Measurements from ENCODE around the gene CTNNA2.

The CTNNA2 gene

DNA sequence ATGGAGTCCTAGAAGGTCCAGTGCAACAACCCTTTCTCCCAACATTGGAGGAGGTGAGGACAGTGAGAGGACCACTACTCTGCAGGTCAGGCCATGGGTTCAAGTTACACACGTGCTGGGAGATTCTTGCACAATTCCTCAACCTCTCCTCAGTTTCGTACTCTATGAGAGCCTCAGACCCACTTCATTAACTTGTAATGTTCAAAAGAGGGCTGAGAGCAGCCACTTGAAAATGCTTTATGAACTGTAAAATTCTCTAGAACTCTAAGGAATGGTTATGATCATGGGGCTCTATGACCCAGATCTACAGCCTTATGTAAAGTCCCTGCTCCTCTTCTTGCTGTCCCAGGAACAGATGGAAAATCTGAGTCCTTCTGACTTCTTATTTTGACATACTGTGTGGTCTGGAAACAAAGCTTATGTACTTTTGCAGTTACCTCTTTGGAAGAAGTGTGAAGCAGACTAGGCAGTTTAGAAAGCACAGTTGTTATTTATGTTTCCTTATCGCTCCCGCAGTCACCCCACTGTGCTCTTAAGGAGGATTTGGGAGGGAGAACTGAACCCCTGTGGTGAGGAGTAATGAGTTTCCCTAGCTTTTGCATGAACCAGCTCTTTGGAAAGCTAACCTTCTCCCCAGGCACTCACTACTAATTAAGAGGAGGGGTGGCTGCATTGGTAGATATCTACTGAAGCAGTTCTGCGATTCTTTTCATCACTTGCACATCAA is 495.1 kb downstream of the CTNNA2 start:
- no peak overlapping the region for H3K4me3 ChIP-seq (ENCODE audit: low read depth, low read length)
- TF ChIP-seq, protein P1, sequence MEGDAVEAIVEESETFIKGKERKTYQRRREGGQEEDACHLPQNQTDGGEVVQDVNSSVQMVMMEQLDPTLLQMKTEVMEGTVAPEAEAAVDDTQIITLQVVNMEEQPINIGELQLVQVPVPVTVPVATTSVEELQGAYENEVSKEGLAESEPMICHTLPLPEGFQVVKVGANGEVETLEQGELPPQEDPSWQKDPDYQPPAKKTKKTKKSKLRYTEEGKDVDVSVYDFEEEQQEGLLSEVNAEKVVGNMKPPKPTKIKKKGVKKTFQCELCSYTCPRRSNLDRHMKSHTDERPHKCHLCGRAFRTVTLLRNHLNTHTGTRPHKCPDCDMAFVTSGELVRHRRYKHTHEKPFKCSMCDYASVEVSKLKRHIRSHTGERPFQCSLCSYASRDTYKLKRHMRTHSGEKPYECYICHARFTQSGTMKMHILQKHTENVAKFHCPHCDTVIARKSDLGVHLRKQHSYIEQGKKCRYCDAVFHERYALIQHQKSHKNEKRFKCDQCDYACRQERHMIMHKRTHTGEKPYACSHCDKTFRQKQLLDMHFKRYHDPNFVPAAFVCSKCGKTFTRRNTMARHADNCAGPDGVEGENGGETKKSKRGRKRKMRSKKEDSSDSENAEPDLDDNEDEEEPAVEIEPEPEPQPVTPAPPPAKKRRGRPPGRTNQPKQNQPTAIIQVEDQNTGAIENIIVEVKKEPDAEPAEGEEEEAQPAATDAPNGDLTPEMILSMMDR (IDR thresholded peaks at IDR 0.05; ENCODE audit: control insufficient read depth, extremely low read depth, insufficient read depth) = no peak
- DNase-seq (ENCODE audit: low read depth) = no peak

- TF ChIP-seq, protein P1 (IDR thresholded peaks at IDR 0.05; ENCODE audit: control insufficient read depth, extremely low read depth, insufficient read depth) = no peak
- no peak overlapping the region for H3K4me3 ChIP-seq (ENCODE audit: low read depth, low read length)
Observed at GRCh38 chr2:80008596-80008995, 495.7 kb downstream of the CTNNA2 start.

GRCh38 chr2:80009211-80009610 is 496.4 kb downstream of the CTNNA2 start:
- DNase-seq (ENCODE audit: low read depth) = no peak
- TF ChIP-seq, protein P1 (IDR thresholded peaks at IDR 0.05; ENCODE audit: control insufficient read depth, extremely low read depth, insufficient read depth) = no peak
- H3K4me3 ChIP-seq (ENCODE audit: low read depth, low read length) = no peak overlapping the region

More at GRCh38 chr2:80008596-80008995, 495.7 kb downstream of the CTNNA2 start:
- no peak for DNase-seq (ENCODE audit: low read depth)

DNA sequence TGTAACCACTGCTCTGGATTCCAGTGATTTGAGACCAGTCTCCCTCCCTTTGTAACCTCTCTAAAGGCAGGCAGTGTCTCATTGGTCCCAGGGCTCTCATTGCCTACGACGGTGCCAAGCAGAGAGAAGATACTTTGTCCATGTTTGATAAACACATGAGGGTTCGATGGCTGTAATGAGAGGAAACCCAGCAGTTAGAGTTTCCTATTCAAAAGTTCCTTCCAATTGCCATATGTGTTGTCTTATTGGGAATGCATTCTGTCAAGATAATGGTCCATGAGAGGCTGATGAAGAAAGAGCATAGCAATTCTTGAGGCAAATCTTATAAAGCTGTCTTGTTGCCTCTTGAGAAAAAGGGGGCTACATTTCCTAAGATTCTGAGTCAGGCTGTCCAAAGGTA is 499.2 kb downstream of the CTNNA2 start:
- no peak for DNase-seq (ENCODE audit: low read depth)
- H3K4me3 ChIP-seq (ENCODE audit: low read depth, low read length) = no peak overlapping the region

DNA sequence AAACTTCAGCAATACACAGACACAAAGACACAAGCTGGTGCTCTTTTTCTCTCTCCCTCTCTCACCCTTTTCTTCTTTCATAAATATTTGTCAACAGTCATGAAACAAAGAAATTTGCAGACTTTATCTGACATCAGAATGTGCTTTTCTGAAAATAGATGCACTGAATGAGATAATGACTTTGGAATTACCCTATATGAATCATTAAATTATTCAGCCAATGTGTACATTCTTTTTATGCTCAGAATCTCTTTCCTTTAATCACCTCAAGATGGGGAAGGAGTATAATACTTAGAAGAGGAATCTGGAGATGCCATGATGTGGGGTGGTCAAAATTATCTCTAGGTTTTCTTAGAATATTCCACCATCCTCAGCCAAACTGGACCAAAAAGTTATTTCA is 501.8 kb downstream of the CTNNA2 start:
- H3K4me3 ChIP-seq (ENCODE audit: low read depth, low read length) = no peak overlapping the region
- DNase-seq (ENCODE audit: low read depth) = no peak
- TF ChIP-seq, protein P1 (IDR thresholded peaks at IDR 0.05; ENCODE audit: control insufficient read depth, extremely low read depth, insufficient read depth) = no peak

More for the DNA sequence above, 499.2 kb downstream of the CTNNA2 start:
- TF ChIP-seq, protein P1 (IDR thresholded peaks at IDR 0.05; ENCODE audit: control insufficient read depth, extremely low read depth, insufficient read depth) = no peak

DNA sequence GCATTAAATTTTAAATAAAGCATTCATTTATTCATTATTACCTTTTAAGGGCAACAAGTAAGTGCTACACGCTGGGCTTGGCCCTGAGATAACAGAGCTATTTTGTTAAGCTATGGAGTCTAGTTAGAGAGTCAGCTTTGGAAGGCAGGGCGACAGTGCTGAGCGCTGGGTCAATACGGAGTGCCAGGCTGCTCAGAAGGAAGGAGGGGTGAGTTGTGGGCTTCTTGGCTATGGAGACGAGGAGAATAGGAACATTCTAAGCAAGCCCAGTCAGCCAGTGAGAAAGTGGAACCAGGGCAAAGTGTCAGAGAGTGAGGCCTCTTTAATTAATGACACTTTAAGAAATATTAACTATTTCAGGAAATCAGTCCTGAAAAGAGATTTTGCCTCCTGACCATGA is 503.3 kb downstream of the CTNNA2 start:
- no peak overlapping the region for H3K4me3 ChIP-seq (ENCODE audit: low read depth, low read length)
- no peak for DNase-seq (ENCODE audit: low read depth)
- TF ChIP-seq, protein P1 (IDR thresholded peaks at IDR 0.05; ENCODE audit: control insufficient read depth, extremely low read depth, insufficient read depth) = no peak

Measured in LNCaP clone FGC (cell line).